Gastroesophageal sphincter (tissue), 4 donors: ENCODE results near the gene EIF4A3. TPM values are rescaled to one million over a fixed set of nuclear protein-coding genes. Genes with fewer than 3 reads are reported as not detected.

Experiments used
- ATAC-seq: fragments of 150-250 bp; one replicate; pipeline ENCODE4 v1.9.1; 2016; ENCODE audit warnings: mild to moderate bottlenecking, moderate library complexity
- H3K27ac ChIP-seq, 4 donors: fragments of 200-600 bp; sonication (generic) in 3 of 4; 1 replicate in 3 of 4; 2 replicates in 1 of 4; pipeline ENCODE4 v1.5.1; 2016 to 2019
- H3K27me3 ChIP-seq: fragments of 200-600 bp; sonication (generic); one replicate; pipeline ENCODE4 v1.5.1; 2019
- H3K36me3 ChIP-seq, 2 donors: fragments of 200-600 bp; sonication (generic); one replicate each; pipeline ENCODE4 v1.5.1; 2019; ENCODE audit warnings: control low read depth in 1 of 2
- H3K4me1 ChIP-seq, 3 donors: fragments of 200-600 bp; sonication (generic); 1 replicate in 2 of 3; 2 replicates in 1 of 3; pipeline ENCODE4 v1.5.1; 2016 to 2019; ENCODE audit warnings: control low read depth in 2 of 3
- H3K4me3 ChIP-seq, 2 donors: fragments of 200-600 bp; sonication (generic); one replicate each; pipeline ENCODE4 v1.5.1; 2019; ENCODE audit warnings: mild to moderate bottlenecking in 1 of 2, moderate library complexity in 1 of 2
- H3K9me3 ChIP-seq, 3 donors: fragments of 200-600 bp; sonication (generic); one replicate each; pipeline ENCODE4 v1.5.1; 2017 to 2019; ENCODE audit warnings: control low read depth in 2 of 3
- CTCF ChIP-seq, 4 experiments: fragments of 200-600 bp in 2 of 4; fragments of 450-650 bp in 2 of 4; sonication (generic) in 1 of 4; IDR thresholded peaks; one replicate each; pipeline ENCODE4 v1.5.1; 2017 to 2019; ENCODE audit warnings: antibody characterized with exemption in 4 of 4, mild to moderate bottlenecking in 2 of 4, moderate library complexity in 2 of 4
- EP300 ChIP-seq: sonication (generic); formaldehyde crosslinking; IDR thresholded peaks from one replicate; pipeline ENCODE4 v1.6.1; 2017; ENCODE audit warnings: antibody characterized with exemption, mild to moderate bottlenecking
- POLR2A ChIP-seq, 2 donors: fragments of 450-650 bp; IDR thresholded peaks; one replicate each; pipeline ENCODE4 v1.6.1; 2017; ENCODE audit warnings: antibody characterized with exemption in 2 of 2, mild to moderate bottlenecking in 2 of 2, moderate library complexity in 1 of 2
- POLR2AphosphoS5 ChIP-seq: sonication (generic); formaldehyde crosslinking; IDR thresholded peaks from one replicate; pipeline ENCODE4 v1.6.1; 2017; ENCODE audit warnings: antibody characterized with exemption
- WGBS, 2 donors: methylation state at CpG; one replicate each; pipeline ENCODE4 v1.1.5; 2018; ENCODE audit warnings: low coverage in 1 of 2; 5-methylcytosine and 5-hydroxymethylcytosine counted together
- total RNA-seq, 4 donors: library from RNA; depleted of rRNA; stranded (reverse); fragments of >200 nt; gene quantifications; one replicate each; pipeline ENCODE4 v1.1.0, GENCODE V29; 2016

EIF4A3 gene
- total RNA-seq, 4 donors from 2014 or later, result 37.9 to 61.6 (median 49.0) TPM

GRCh38 chr17:80099291-80100034 is 47.5 kb downstream of the EIF4A3 start:
- no peaks in the 10 kb centered on the region for H3K36me3 ChIP-seq
- H3K4me1 ChIP-seq, result peaks cover 0 to 28% (median 11%) of the 10 kb centered on the region in 3 donors
- H3K4me3 ChIP-seq, result no peak overlapping the region
- no peaks in the 10 kb centered on the region for H3K9me3 ChIP-seq
- TF ChIP-seq POLR2A (IDR thresholded peaks at IDR 0.05) (no peak), POLR2AphosphoS5 (no peak), CTCF (IDR thresholded peaks at IDR 0.05) (no peak), EP300 (no peak)
- H3K27ac ChIP-seq, result no peak overlapping the region
- no peak for ATAC-seq
- H3K27me3 ChIP-seq, result no peaks in the 10 kb centered on the region
- WGBS, 2 donors, result 92 to 97% methylated on average over 10 to 13 of the region's 27 CpGs

GRCh38 chr17:80097844-80098691 is 48.9 kb downstream of the EIF4A3 start:
- 90 to 95% methylated on average over 10 to 13 of the region's 23 CpGs for whole genome bisulfite sequencing, 2 donors
- H3K36me3 ChIP-seq, result no peaks in the 10 kb centered on the region
- no peak for ATAC-seq
- no peaks in the 10 kb centered on the region for H3K27me3 ChIP-seq
- no peak overlapping the region for H3K27ac ChIP-seq
- peaks cover 0 to 25% (median 11%) of the 10 kb centered on the region in 3 donors for H3K4me1 ChIP-seq
- TF ChIP-seq EP300 (no peak), POLR2AphosphoS5 (no peak), CTCF (IDR thresholded peaks at IDR 0.05) (no peak), POLR2A (IDR thresholded peaks at IDR 0.05) (no peak)
- H3K4me3 ChIP-seq, result no peak overlapping the region
- no peaks in the 10 kb centered on the region for H3K9me3 ChIP-seq

DNA sequence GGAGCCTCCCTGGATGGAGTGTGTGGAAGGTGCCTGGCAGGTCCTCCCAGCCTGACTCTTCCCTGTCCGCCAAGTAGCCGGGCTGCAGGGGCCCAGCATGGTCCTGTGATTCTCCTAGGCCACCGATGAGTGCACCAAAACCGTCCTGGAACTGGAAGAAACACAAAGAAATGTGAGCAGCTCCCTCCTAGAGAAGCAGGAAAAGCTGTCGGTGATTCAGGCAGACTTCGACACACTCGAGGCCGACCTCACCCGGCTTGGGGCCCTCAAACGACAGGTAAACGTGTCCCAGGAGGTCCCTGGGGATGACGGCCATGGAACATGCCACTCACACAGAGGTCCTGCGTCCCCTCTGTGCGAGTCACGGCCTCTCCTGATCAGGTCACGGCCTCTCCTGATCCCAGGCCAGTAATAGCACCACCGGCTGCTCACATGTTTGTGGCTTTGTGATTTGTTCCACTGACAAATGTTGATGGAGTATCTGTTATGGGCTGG is 49.8 kb downstream of the EIF4A3 start:
- no peak overlapping the region for H3K27ac ChIP-seq
- no peaks in the 10 kb centered on the region for H3K36me3 ChIP-seq
- no peak for TF ChIP-seq POLR2A (IDR thresholded peaks at IDR 0.05)
- no peak for TF ChIP-seq POLR2AphosphoS5
- TF ChIP-seq CTCF (IDR thresholded peaks at IDR 0.05), result no peak
- TF ChIP-seq EP300, result no peak
- ATAC-seq, result no peak
- WGBS, 2 donors, result no CpG with 5 or more reads among the region's 17 CpGs
- H3K9me3 ChIP-seq, result no peaks in the 10 kb centered on the region
- H3K4me1 ChIP-seq, result peaks cover 0 to 16% (median 6%) of the 10 kb centered on the region in 3 donors
- H3K4me3 ChIP-seq, result no peak overlapping the region
- no peaks in the 10 kb centered on the region for H3K27me3 ChIP-seq

DNA sequence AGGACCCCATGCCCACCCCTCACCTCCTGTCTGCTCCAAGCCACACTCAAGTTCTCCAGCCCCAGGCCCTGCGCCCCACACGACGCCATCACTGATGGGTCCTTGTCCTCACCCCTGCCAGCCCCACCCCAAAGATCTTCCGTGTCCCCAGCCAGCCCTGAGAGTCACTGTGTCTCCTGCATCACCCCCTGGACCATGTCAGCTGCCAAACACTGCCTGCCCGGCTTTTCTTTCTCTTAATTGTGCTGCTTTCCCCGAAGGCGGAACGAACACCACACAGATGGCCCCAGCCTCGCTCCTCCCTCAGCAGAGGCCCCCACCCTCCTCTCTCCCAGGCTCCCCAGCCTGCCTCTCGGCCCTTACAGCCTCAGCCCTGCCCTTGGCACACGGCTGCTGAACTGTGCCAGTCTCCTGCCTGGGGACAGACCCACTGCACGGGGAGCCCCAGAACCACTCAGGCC is 50.3 kb downstream of the EIF4A3 start:
- ATAC-seq, result no peak
- 75% methylated on average over 7 of the region's 12 CpGs; no CpG with 5 or more reads in 1 of the 2 donors for WGBS, 2 donors

More for the DNA sequence above, 50.3 kb downstream of the EIF4A3 start:
- no peaks in the 10 kb centered on the region for H3K9me3 ChIP-seq
- no peak overlapping the region for H3K4me3 ChIP-seq
- no peak overlapping the region for H3K27ac ChIP-seq
- TF ChIP-seq POLR2AphosphoS5, result no peak
- TF ChIP-seq EP300, result no peak
- no peak for TF ChIP-seq POLR2A (IDR thresholded peaks at IDR 0.05)
- no peak for TF ChIP-seq CTCF (IDR thresholded peaks at IDR 0.05)
- H3K36me3 ChIP-seq, result no peaks in the 10 kb centered on the region
- H3K27me3 ChIP-seq, result no peaks in the 10 kb centered on the region
- peaks cover 0 to 11% (median 4%) of the 10 kb centered on the region in 3 donors for H3K4me1 ChIP-seq
